SU-DHL-6 (cell line): Measurements from ENCODE around the gene ANGPTL5.

Experiments
- EZH2phosphoT487 ChIP-seq: fragments of 200-600 bp; sonication (generic), shearing (Covaris generic); conservative IDR thresholded peaks from 2 replicates; pipeline ENCODE4 v1.6.1; 2018; ENCODE audit warnings: mild to moderate bottlenecking, antibody characterized with exemption, low read length, moderate library complexity, mixed read lengths
- TF ChIP-seq, protein P1 (sequence below): fragments of 200-600 bp; sonication (generic); IDR thresholded peaks from one replicate; pipeline ENCODE4 v1.5.1; 2017; ENCODE audit warnings: antibody characterized with exemption, mild to moderate bottlenecking, low read length, moderate library complexity; ENCODE audit not compliant: insufficient read depth, poor library complexity, severe bottlenecking

DNA sequence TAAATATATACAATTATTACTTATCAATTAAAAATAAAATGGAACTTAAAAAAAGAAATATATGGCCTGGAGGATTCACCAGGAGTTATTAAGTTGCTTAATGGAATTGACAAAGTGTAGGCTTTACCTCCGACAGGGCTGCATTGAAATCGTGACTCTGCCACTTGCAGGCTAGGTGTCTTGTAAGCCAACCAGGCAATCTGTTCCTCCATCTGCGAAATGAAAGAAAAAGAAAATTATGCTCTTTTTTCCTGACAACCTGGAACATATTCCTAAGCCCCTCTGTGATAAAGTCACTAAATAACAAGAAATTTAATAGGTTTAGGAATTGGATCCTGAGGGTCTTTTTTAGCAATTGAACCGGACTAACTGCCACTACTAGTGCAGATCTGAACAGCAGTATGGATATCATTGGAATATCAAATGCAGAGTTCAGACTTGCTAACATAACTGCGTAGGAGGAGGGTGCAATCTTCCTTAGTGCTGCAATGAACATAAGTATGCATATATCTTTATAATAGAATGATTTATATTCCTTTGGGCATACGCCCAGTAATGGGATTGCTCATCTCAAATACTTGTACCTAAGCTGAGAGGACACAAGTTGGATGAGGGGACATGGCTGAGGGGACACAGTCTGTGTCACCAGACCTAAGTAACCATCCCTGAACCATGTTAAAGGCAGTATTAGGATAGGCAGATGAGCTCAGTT, 44.0 kb downstream of the ANGPTL5 start:
- TF ChIP-seq, protein P1, sequence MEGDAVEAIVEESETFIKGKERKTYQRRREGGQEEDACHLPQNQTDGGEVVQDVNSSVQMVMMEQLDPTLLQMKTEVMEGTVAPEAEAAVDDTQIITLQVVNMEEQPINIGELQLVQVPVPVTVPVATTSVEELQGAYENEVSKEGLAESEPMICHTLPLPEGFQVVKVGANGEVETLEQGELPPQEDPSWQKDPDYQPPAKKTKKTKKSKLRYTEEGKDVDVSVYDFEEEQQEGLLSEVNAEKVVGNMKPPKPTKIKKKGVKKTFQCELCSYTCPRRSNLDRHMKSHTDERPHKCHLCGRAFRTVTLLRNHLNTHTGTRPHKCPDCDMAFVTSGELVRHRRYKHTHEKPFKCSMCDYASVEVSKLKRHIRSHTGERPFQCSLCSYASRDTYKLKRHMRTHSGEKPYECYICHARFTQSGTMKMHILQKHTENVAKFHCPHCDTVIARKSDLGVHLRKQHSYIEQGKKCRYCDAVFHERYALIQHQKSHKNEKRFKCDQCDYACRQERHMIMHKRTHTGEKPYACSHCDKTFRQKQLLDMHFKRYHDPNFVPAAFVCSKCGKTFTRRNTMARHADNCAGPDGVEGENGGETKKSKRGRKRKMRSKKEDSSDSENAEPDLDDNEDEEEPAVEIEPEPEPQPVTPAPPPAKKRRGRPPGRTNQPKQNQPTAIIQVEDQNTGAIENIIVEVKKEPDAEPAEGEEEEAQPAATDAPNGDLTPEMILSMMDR, result no peak
- no peak for TF ChIP-seq EZH2phosphoT487
